Islet precursor cell (in vitro differentiated cells): ENCODE measurements around the gene TANGO2.

ENCODE experiments used
- DNase-seq: peaks from one replicate; pipeline ENCODE4 v3.0.0-alpha.2; 2018

Gene TANGO2

GRCh38 chr22:20020533-20021195 is at the start of gene TANGO2:
Gene TANGO2 (plus strand): TSS chr22:20021110. CDS start chr22:20036799, 15,689 bp downstream.
- peak; percentile 95 for DNase-seq

- DNase-seq = no peak
Observed at GRCh38 chr22:19971276-19972124, 49.4 kb upstream of the TANGO2 start.

- no peak for DNase-seq
Observed at GRCh38 chr22:19972251-19972650, 48.7 kb upstream of the TANGO2 start.

GRCh38 chr22:19972652-19973550 is 48.0 kb upstream of the TANGO2 start:
- DNase-seq = no peak

- no peak for DNase-seq
Observed at GRCh38 chr22:19973551-19974267, 47.2 kb upstream of the TANGO2 start.

GRCh38 chr22:19974268-19974861 is 46.5 kb upstream of the TANGO2 start:
- DNase-seq = peak; percentile 86

- no peak for DNase-seq
Observed at GRCh38 chr22:19974935-19975706, 45.8 kb upstream of the TANGO2 start.

- DNase-seq = no peak
Observed at GRCh38 chr22:19975707-19976035, 45.2 kb upstream of the TANGO2 start.

GRCh38 chr22:19976671-19977070 is 44.2 kb upstream of the TANGO2 start:
- no peak for DNase-seq

- DNase-seq = no peak
Observed at GRCh38 chr22:19977296-19978243, 43.3 kb upstream of the TANGO2 start.

GRCh38 chr22:19978748-19979147 is 42.2 kb upstream of the TANGO2 start:
- no peak for DNase-seq

GRCh38 chr22:19979712-19980493 is 41.0 kb upstream of the TANGO2 start:
- no peak for DNase-seq

GRCh38 chr22:19980766-19981165 is 40.1 kb upstream of the TANGO2 start:
- no peak for DNase-seq

GRCh38 chr22:19981171-19981960 is 39.5 kb upstream of the TANGO2 start:
- no peak for DNase-seq

- DNase-seq = no peak
Observed at GRCh38 chr22:19981961-19982920, 38.7 kb upstream of the TANGO2 start.

- DNase-seq = no peak
Observed at GRCh38 chr22:19982991-19983578, 37.8 kb upstream of the TANGO2 start.

GRCh38 chr22:19983741-19984140 is 37.2 kb upstream of the TANGO2 start:
- no peak for DNase-seq
